Measurements from ENCODE around the gene POPDC2.

Gene POPDC2, protein sequence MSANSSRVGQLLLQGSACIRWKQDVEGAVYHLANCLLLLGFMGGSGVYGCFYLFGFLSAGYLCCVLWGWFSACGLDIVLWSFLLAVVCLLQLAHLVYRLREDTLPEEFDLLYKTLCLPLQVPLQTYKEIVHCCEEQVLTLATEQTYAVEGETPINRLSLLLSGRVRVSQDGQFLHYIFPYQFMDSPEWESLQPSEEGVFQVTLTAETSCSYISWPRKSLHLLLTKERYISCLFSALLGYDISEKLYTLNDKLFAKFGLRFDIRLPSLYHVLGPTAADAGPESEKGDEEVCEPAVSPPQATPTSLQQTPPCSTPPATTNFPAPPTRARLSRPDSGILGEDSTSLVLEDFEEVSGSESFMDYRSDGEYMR

GRCh38 chr3:119660474-119661440 is at the start of gene POPDC2:
TSS of gene POPDC2 (minus strand) at chr3:119660589. CDS start at chr3:119660423, 166 bp downstream.
- Histone ChIP-seq H3K36me3 (ENCODE audit: insufficient read depth) (no peaks in the 10 kb centered on the region), H3K4me1 (ENCODE audit: low read depth, poor library complexity, severe bottlenecking) (peaks cover 10% of the 10 kb centered on the region), H2AFZ (ENCODE audit: low read depth) (no peak within 1 kb of the TSS), H3K27me3 (ENCODE audit: insufficient read depth, low read depth) (no peaks in the 10 kb centered on the region), H3K4me3 (IDR thresholded peaks at IDR 0.05; ENCODE audit: insufficient read depth, low read depth, low read length) (no peak within 1 kb of the TSS), H3K27ac (no peak within 1 kb of the TSS), H4K20me1 (ENCODE audit: insufficient read depth) (no peaks in the 10 kb centered on the region), H3K79me2 (ENCODE audit: insufficient read depth, low read depth) (no peaks in the 10 kb centered on the region), H3K9ac (no peak within 1 kb of the TSS), H3K4me2 (no peak within 1 kb of the TSS)
- no peak for TF ChIP-seq CTCF (conservative IDR thresholded peaks at IDR 0.05; ENCODE audit: low read depth, low read length)

- H3K4me3 ChIP-seq (IDR thresholded peaks at IDR 0.05; ENCODE audit: insufficient read depth, low read depth, low read length): no peak overlapping the region
- no peak overlapping the region for H3K27ac ChIP-seq
- no peak for TF ChIP-seq CTCF (conservative IDR thresholded peaks at IDR 0.05; ENCODE audit: low read depth, low read length)
- H3K9ac ChIP-seq: no peak overlapping the region
- H4K20me1 ChIP-seq (ENCODE audit: insufficient read depth): no peaks in the 10 kb centered on the region
- no peak overlapping the region for H2AFZ ChIP-seq (ENCODE audit: low read depth)
- H3K36me3 ChIP-seq (ENCODE audit: insufficient read depth): no peaks in the 10 kb centered on the region
- no peaks in the 10 kb centered on the region for H3K79me2 ChIP-seq (ENCODE audit: insufficient read depth, low read depth)
- peaks cover 9% of the 10 kb centered on the region for H3K4me1 ChIP-seq (ENCODE audit: low read depth, poor library complexity, severe bottlenecking)
- H3K27me3 ChIP-seq (ENCODE audit: insufficient read depth, low read depth): no peaks in the 10 kb centered on the region
- H3K4me2 ChIP-seq: no peak overlapping the region
These were observed 43.6 kb upstream of the POPDC2 start for GRCh38 chr3:119703820-119704531.

- Histone ChIP-seq H3K4me3 (IDR thresholded peaks at IDR 0.05; ENCODE audit: insufficient read depth, low read depth, low read length) (no peak within 1 kb of the TSS), H3K4me1 (ENCODE audit: low read depth, poor library complexity, severe bottlenecking) (peaks cover 9% of the 10 kb centered on the region), H3K27ac (no peak within 1 kb of the TSS), H3K9ac (no peak within 1 kb of the TSS), H3K4me2 (no peak within 1 kb of the TSS), H4K20me1 (ENCODE audit: insufficient read depth) (no peaks in the 10 kb centered on the region), H3K36me3 (ENCODE audit: insufficient read depth) (no peaks in the 10 kb centered on the region), H2AFZ (ENCODE audit: low read depth) (no peak within 1 kb of the TSS), H3K27me3 (ENCODE audit: insufficient read depth, low read depth) (no peaks in the 10 kb centered on the region), H3K79me2 (ENCODE audit: insufficient read depth, low read depth) (no peaks in the 10 kb centered on the region)
- TF ChIP-seq CTCF (conservative IDR thresholded peaks at IDR 0.05; ENCODE audit: low read depth, low read length): no peak
These were observed 42.4 kb upstream of the POPDC2 start, which contains the start of gene CFAP91 for GRCh38 chr3:119702530-119703527. TSS of gene CFAP91 (plus strand) at chr3:119703022. CDS start at chr3:119703099, 77 bp downstream.
